Transverse colon (tissue), 3 donors: Measurements from ENCODE around the gene NKPD1.

ENCODE experiments used
- CTCF ChIP-seq, 5 experiments: fragments of 200-600 bp in 3 of 5; fragments of 450-650 bp in 2 of 5; sonication (generic) in 3 of 5; IDR thresholded peaks; 1 replicate in 2 of 5; 2 replicates in 3 of 5; pipeline ENCODE4 v1.5.1; 2016 to 2017; ENCODE audit warnings: antibody characterized with exemption in 5 of 5, inconsistent platforms in 3 of 5, mild to moderate bottlenecking in 2 of 5, moderate library complexity in 1 of 5
- POLR2A ChIP-seq: fragments of 450-650 bp; IDR thresholded peaks from one replicate; pipeline ENCODE4 v1.6.1; 2016; ENCODE audit warnings: antibody characterized with exemption, mild to moderate bottlenecking, moderate library complexity

GRCh38 chr19:45177817-45178261 lies 17.1 kb upstream of the NKPD1 start, which contains the start of gene TRAPPC6A:
- no peak for TF ChIP-seq CTCF (IDR thresholded peaks at IDR 0.05)
- TF ChIP-seq POLR2A = peak; percentile 54
